Measurements from ENCODE around the gene CALM3. TPM values are rescaled to one million over a fixed set of nuclear protein-coding genes. Genes with fewer than 3 reads are reported as not detected.
"Not testable (repeated sequence)": the region's sequence is repeated elsewhere in the genome, so short reads cannot be mapped to it uniquely, and the experiment has no call there.

The CALM3 gene
- total RNA-seq, 2 donors from 2014 or later, result 292 to 300 TPM

GRCh38 chr19:46623915-46624502 lies 22.9 kb downstream of the CALM3 start:
- DNase-seq (no peak), ATAC-seq (replicated peaks in 1 of 2) (no peak)
- peak overlapping the region; percentile 89 to 95 for H3K4me3 Mint-ChIP-seq
- H3K27ac Mint-ChIP-seq, result peak overlapping the region; percentile 97
- H3K36me3 Mint-ChIP-seq (ENCODE audit: insufficient read depth in 2 of 2), result peaks cover 9 to 27% of the 10 kb centered on the region in 2 donors
- H3K9me3 Mint-ChIP-seq, result no peaks in the 10 kb centered on the region
- no peaks in the 10 kb centered on the region for H3K27me3 Mint-ChIP-seq (ENCODE audit: low read depth)
- peaks cover 61% of the 10 kb centered on the region for H3K4me1 Mint-ChIP-seq (ENCODE audit: low read depth)

- Mint-ChIP-seq H3K9me3 (no peaks in the 10 kb centered on the region), H3K27ac (peak within 1 kb of the TSS; percentile 97), H3K4me1 (ENCODE audit: low read depth) (peaks cover 51% of the 10 kb centered on the region), H3K27me3 (ENCODE audit: low read depth) (no peaks in the 10 kb centered on the region), H3K4me3 (peak within 1 kb of the TSS; percentile 89 to 95), H3K36me3 (ENCODE audit: insufficient read depth in 2 of 2) (peaks cover 9 to 25% of the 10 kb centered on the region in 2 donors)
- ATAC-seq (replicated peaks in 1 of 2) (peak; percentile 49 to 59), DNase-seq (peak in 1 of 2 donors; percentile 29)
Observed at GRCh38 chr19:46624958-46625661, 24.0 kb downstream of the CALM3 start, which contains the start of gene PTGIR. TSS of gene PTGIR (minus strand) at chr19:46625089. CDS start at chr19:46624225, 864 bp downstream.

DNA sequence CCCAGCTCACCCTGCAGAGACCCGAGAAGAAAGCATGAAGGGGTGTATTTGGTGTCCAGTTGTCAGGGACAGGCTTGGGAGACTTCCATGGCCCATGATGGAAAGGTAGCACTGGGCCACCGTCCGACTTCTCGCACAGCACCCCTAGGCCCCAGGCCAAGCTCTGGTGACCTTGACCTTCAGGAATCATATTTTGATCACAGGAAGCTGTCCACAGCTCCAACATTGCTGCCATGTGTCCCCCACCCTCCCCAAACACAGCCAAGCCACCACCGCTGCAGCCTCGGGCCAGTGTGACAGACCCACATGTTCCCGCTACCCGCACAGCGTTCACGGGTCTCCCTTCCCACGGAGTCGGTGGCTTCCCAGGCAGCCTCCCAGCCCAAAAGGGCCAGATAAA lies 24.6 kb downstream of the CALM3 start:
- Mint-ChIP-seq H3K4me3 (peak overlapping the region in 1 of 2 donors; percentile 95), H3K9me3 (no peaks in the 10 kb centered on the region), H3K36me3 (ENCODE audit: insufficient read depth in 2 of 2) (peaks cover 9 to 25% of the 10 kb centered on the region in 2 donors), H3K27me3 (ENCODE audit: low read depth) (no peaks in the 10 kb centered on the region), H3K27ac (no peak overlapping the region), H3K4me1 (ENCODE audit: low read depth) (peaks cover 45% of the 10 kb centered on the region)
- DNase-seq (no peak), ATAC-seq (replicated peaks in 1 of 2) (no peak)

GRCh38 chr19:46626446-46626845 lies 25.3 kb downstream of the CALM3 start:
- no peak for ATAC-seq (replicated peaks in 1 of 2)
- H3K27ac Mint-ChIP-seq, result peak overlapping the region; percentile 9
- peaks cover 9 to 21% of the 10 kb centered on the region in 2 donors for H3K36me3 Mint-ChIP-seq (ENCODE audit: insufficient read depth in 2 of 2)
- no peak overlapping the region for H3K4me3 Mint-ChIP-seq
- no peaks in the 10 kb centered on the region for H3K9me3 Mint-ChIP-seq
- no peak for DNase-seq
- peaks cover 38% of the 10 kb centered on the region for H3K4me1 Mint-ChIP-seq (ENCODE audit: low read depth)
- H3K27me3 Mint-ChIP-seq (ENCODE audit: low read depth), result no peaks in the 10 kb centered on the region

DNA sequence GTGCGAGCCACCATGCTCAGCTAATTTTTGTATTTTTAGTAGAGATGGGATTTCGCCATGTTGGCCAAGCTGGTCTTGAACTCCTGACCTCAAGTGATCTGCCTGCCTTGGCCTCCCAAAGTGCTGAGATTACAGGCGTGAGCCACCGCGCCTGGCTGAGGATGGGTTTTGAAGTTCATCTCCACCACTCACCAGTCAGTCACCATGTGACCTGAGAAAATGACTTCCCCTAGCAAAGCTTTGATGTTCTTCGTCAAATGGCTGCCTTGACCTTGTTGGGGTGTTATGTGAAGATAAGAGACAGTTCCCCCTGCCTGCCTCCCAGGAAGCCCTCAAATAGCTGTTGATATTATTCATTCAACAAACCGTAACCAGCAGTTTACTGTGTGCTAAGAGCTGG lies 27.8 kb downstream of the CALM3 start:
- DNase-seq; H3K27me3 Mint-ChIP-seq (ENCODE audit: low read depth); H3K4me3 Mint-ChIP-seq; H3K36me3 Mint-ChIP-seq (ENCODE audit: insufficient read depth in 2 of 2); H3K9me3 Mint-ChIP-seq; H3K27ac Mint-ChIP-seq; ATAC-seq (replicated peaks in 1 of 2): not testable (repeated sequence)
- H3K4me1 Mint-ChIP-seq (ENCODE audit: low read depth), result peaks cover 36% of the 10 kb centered on the region

GRCh38 chr19:46629546-46630025 lies 28.5 kb downstream of the CALM3 start:
- H3K4me1 Mint-ChIP-seq (ENCODE audit: low read depth), result peaks cover 31% of the 10 kb centered on the region
- DNase-seq (no peak), ATAC-seq (replicated peaks in 1 of 2) (no peak)
- no peaks in the 10 kb centered on the region for H3K27me3 Mint-ChIP-seq (ENCODE audit: low read depth)
- H3K36me3 Mint-ChIP-seq (ENCODE audit: insufficient read depth in 2 of 2), result peaks cover 3% of the 10 kb centered on the region in 2 donors
- H3K27ac Mint-ChIP-seq, result no peak overlapping the region
- H3K9me3 Mint-ChIP-seq, result no peaks in the 10 kb centered on the region
- H3K4me3 Mint-ChIP-seq, result no peak overlapping the region

DNA sequence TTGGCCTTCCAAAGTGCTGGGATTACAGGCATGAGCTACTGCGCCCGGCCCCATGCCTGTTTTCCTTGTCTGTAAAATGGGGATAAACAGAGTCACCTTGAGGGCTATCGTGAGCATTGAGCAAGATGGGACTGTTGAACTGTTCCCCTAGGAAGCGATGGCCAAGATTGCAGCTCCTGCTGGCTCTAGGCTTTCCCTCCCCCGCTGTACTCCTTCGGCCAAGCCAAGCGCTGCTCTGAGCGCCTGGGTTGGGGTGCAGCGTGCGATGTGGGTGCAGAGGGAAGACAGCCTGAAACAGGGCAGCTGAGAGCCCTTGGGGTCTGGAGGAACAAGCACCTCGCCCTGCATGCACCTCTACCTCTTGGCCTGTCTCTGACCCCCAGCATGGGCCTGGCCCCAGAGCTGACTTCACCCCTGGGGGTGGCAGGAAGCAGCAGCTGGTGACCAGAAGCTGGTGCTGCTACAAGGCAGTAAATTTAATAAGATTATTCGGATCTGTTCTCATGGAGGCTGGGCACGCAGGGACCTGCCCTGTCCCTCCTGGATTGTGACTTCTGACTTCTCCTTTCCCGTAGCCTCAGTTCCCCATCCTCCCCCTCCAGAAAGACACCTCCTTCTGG lies 29.6 kb downstream of the CALM3 start:
- H3K4me3 Mint-ChIP-seq, result no peak overlapping the region
- DNase-seq (no peak), ATAC-seq (replicated peaks in 1 of 2) (no peak)
- H3K27me3 Mint-ChIP-seq (ENCODE audit: low read depth), result no peaks in the 10 kb centered on the region
- H3K4me1 Mint-ChIP-seq (ENCODE audit: low read depth), result peaks cover 21% of the 10 kb centered on the region
- H3K36me3 Mint-ChIP-seq (ENCODE audit: insufficient read depth in 2 of 2), result no peaks in the 10 kb centered on the region
- no peak overlapping the region for H3K27ac Mint-ChIP-seq
- H3K9me3 Mint-ChIP-seq, result no peaks in the 10 kb centered on the region

- H3K4me3 Mint-ChIP-seq, result no peak overlapping the region
- H3K4me1 Mint-ChIP-seq (ENCODE audit: low read depth), result peaks cover 21% of the 10 kb centered on the region
- no peaks in the 10 kb centered on the region for H3K9me3 Mint-ChIP-seq
- H3K27ac Mint-ChIP-seq, result no peak overlapping the region
- no peaks in the 10 kb centered on the region for H3K27me3 Mint-ChIP-seq (ENCODE audit: low read depth)
- H3K36me3 Mint-ChIP-seq (ENCODE audit: insufficient read depth in 2 of 2), result no peaks in the 10 kb centered on the region
- DNase-seq (no peak), ATAC-seq (replicated peaks in 1 of 2) (no peak)
Observed at GRCh38 chr19:46631481-46631880, 30.4 kb downstream of the CALM3 start.

- H3K36me3 Mint-ChIP-seq (ENCODE audit: insufficient read depth in 2 of 2), result no peaks in the 10 kb centered on the region
- no peak overlapping the region for H3K27ac Mint-ChIP-seq
- DNase-seq (no peak), ATAC-seq (replicated peaks in 1 of 2) (no peak)
- no peaks in the 10 kb centered on the region for H3K27me3 Mint-ChIP-seq (ENCODE audit: low read depth)
- H3K4me3 Mint-ChIP-seq, result peak overlapping the region; percentile 63 to 76
- peaks cover 17% of the 10 kb centered on the region for H3K4me1 Mint-ChIP-seq (ENCODE audit: low read depth)
- no peaks in the 10 kb centered on the region for H3K9me3 Mint-ChIP-seq
Observed at GRCh38 chr19:46633130-46633529, 32.0 kb downstream of the CALM3 start.

- no peaks in the 10 kb centered on the region for H3K9me3 Mint-ChIP-seq
- H3K27me3 Mint-ChIP-seq (ENCODE audit: low read depth), result no peaks in the 10 kb centered on the region
- peak overlapping the region; percentile 76 to 80 for H3K4me3 Mint-ChIP-seq
- H3K4me1 Mint-ChIP-seq (ENCODE audit: low read depth), result peaks cover 12% of the 10 kb centered on the region
- ATAC-seq (replicated peaks in 1 of 2) (peak; percentile 54 to 58), DNase-seq (peak; percentile 99)
- no peaks in the 10 kb centered on the region for H3K36me3 Mint-ChIP-seq (ENCODE audit: insufficient read depth in 2 of 2)
- no peak overlapping the region for H3K27ac Mint-ChIP-seq
Observed at GRCh38 chr19:46634045-46634655, 33.0 kb downstream of the CALM3 start.

- no peaks in the 10 kb centered on the region for H3K36me3 Mint-ChIP-seq (ENCODE audit: insufficient read depth in 2 of 2)
- no peak for ATAC-seq (replicated peaks in 1 of 2)
- no peak overlapping the region for H3K27ac Mint-ChIP-seq
- peaks cover 12% of the 10 kb centered on the region for H3K4me1 Mint-ChIP-seq (ENCODE audit: low read depth)
- peak overlapping the region; percentile 76 to 80 for H3K4me3 Mint-ChIP-seq
- peak in 1 of 2 donors; percentile 42 for DNase-seq
- no peaks in the 10 kb centered on the region for H3K9me3 Mint-ChIP-seq
- no peaks in the 10 kb centered on the region for H3K27me3 Mint-ChIP-seq (ENCODE audit: low read depth)
Observed at GRCh38 chr19:46634656-46635218, 33.6 kb downstream of the CALM3 start.

DNA sequence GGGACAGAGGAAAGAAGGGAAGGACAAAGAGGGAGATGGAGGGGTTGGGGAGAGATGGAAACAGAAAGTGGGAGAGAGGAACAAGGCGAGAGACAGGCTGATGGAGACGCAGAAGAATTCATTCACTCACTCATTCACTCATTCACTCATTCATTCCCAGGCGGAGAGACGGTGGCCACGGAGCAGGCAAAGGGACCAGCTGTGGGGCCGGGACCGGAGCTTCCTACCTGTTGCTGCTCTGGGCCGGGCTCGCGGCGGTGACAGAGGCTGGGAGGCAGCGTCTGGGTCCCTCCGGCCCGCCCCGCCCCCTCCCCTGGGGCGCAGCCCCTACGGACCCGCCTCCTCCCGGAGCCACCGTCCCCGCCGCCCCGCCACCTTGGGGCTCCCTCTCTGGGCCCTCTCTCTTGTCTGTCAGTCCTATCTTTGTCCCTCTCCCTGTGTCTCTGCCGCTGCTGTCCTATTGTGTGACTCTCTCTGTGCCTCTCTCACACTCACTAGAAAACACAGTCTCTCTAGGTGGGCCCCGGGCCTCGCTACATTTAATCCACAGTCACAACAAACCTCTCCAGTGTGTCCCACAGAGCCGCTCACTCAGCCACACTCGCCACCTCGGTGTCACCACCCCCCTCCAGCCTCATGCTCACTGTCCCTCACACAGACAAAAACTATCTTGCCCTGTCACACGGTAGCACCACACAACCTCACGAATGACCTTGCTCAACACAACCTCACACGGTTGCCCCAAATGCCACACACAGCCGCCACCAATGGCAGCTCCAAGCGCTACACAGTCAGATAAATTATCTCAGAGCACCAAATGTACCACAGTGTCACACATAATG lies 35.0 kb downstream of the CALM3 start, which contains the start of gene GNG8:
Gene GNG8, minus strand, starts transcription at position 283 of the 842 bp plus-strand sequence. CDS start 1,520 bp downstream, outside the sequence.
- Mint-ChIP-seq H3K4me3 (peak within 1 kb of the TSS; percentile 76 to 80), H3K36me3 (ENCODE audit: insufficient read depth in 2 of 2) (no peaks in the 10 kb centered on the region), H3K9me3 (no peaks in the 10 kb centered on the region), H3K27me3 (ENCODE audit: low read depth) (peaks cover 6% of the 10 kb centered on the region), H3K4me1 (ENCODE audit: low read depth) (peaks cover 12% of the 10 kb centered on the region), H3K27ac (no peak within 1 kb of the TSS)
- no peak for ATAC-seq (replicated peaks in 1 of 2)
- DNase-seq, result peak; percentile 51 to 67

Measured in activated T-cell treated with anti-CD3 and anti-CD28 coated beads, Interleukin-2, amount 50 U/mL, for 72 hours (primary cell).